HG02885 (cell line): ENCODE data around the gene LIPJ.

ENCODE experiments used
- ATAC-seq: cut with Tn5 transposase; IDR thresholded peaks from one replicate; pipeline ENCODE4 v1.9.1; 2021; ENCODE audit warnings: mild to moderate bottlenecking; ENCODE audit not compliant: unreplicated experiment, poor library complexity

The LIPJ gene, protein sequence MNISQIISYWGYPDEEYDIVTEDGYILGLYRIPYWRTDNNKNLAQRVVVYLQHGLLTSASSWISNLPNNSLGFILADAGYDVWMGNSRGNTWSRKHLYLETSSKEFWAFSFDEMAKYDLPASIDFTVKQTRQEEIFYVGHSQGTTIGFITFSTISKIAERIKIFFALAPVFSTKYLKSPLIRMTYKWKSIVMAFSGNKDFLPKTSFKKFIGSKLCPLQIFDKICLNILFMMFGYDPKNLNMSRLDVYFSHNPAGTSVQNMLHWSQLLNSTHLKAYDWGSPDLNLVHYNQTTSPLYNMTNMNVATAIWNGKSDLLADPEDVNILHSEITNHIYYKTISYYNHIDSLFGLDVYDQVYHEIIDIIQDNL

DNA sequence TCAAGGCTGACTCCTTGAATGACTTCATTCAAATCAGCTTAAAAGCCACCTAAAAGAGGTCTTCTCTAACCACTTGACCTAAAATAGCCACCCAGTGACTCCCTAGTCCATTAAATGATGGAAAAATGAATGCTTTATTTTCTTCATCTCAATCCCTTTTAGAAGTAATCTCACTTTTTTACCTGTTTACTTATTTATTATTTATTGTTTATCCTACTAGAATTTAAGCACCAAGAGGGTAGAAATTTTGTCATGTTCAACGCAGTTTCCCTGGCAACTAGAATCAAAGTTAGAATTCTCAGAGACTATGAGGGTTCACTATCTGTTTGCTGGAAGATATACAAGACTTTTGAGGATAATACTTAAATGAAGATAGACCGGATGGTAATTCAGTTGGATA is at the start of gene LIPJ:
LIPJ (plus strand) TSS at position 301 of the 400 bp plus-strand sequence. CDS start 3,926 bp downstream, outside the sequence.
- no peak for ATAC-seq

DNA sequence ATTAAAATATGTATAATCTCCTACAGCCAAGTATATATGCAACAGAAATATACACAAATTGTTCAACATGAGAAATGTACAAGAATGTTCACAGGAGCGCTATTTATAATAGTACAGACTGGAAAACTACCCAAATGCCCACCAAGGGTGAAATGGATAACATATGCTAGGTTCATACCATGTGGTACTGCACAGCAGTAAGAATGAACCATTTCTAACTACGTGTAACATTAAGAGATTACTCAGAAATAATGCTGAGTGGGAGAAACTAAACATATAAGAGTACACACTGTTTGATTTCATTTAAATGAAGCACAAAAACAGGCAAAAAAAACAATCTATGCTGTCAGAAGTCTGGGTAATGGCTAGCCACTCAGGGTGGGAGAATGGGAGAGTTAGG is 49.2 kb upstream of the LIPJ start:
- ATAC-seq, result no peak

DNA sequence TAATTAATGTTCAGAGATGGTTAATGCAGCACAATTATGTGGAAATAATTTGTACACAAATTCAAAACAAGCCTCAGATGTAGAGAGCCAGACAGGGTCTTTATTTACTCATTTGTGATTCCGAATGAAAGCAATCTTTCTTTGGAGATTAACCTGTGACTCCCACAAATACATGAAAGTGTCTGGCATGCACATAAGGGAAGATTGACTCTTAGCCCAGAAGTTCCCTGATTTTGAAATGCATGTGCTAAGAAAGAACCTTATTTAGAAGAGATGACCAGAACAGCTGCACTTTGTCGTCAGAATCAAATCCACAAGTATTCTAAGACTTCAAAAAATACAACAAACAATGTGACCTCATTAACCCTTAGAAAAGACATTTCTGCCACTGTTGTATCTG is 48.5 kb upstream of the LIPJ start:
- no peak for ATAC-seq

DNA sequence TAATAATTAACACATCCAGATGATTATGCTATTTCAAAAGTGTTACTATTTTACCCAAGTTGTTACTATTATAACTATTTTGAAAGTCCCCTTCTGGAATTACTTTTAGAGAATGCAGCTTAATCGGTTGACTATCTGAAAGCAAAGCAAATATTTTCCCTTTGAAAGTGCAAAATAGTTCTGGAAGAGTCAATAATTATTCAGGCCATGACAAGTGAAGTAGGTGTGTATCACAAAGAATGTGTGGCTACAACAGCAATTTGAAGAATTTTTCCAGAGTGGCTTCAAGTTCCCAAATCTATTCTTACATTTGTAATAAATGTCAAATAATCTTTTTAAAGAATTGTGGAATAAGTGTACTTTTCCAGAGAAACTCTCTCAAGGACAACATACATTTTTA is 46.2 kb upstream of the LIPJ start:
- ATAC-seq, result no peak

DNA sequence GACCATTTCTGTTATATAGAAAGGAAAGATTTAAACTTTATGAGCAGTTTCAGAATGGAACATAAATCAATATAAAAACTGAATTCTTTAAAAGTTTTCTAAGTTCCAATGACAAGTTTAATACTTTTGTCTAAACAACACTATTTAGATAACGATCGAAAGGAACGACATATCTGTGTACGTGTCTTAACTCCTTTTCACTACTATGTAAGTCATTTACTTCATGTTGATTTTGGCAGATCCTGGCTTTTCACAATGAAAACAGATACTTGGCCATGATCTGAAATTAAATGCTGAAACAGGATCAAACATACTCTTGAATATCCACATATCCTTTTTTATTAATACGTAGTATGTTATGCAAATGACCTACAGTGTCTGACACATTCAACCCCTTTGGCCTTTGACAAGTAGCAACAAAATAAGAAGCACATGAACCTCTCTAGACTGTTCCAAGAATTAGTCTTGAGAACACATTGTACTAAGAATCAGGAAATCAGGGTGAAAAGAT is 45.4 kb upstream of the LIPJ start:
- ATAC-seq, result no peak

DNA sequence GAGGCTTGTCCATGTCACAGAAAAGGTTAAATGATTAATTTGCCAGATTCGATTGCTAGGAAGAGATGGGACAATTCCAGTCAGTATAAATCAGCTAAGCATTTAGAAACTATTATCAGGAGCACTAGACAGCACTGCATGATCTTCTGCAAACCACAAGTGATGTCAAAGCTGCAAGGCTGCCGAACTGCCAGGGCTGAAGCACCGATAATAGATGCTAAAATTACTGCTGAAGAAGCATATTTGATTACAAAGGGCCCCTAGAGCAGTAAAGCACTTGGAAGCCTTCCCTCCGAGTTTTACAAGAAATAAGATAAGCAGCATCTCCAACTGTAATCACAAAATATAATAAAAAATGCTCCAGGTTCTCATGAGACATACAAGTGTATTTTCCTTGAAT is 44.0 kb upstream of the LIPJ start:
- ATAC-seq, result no peak

DNA sequence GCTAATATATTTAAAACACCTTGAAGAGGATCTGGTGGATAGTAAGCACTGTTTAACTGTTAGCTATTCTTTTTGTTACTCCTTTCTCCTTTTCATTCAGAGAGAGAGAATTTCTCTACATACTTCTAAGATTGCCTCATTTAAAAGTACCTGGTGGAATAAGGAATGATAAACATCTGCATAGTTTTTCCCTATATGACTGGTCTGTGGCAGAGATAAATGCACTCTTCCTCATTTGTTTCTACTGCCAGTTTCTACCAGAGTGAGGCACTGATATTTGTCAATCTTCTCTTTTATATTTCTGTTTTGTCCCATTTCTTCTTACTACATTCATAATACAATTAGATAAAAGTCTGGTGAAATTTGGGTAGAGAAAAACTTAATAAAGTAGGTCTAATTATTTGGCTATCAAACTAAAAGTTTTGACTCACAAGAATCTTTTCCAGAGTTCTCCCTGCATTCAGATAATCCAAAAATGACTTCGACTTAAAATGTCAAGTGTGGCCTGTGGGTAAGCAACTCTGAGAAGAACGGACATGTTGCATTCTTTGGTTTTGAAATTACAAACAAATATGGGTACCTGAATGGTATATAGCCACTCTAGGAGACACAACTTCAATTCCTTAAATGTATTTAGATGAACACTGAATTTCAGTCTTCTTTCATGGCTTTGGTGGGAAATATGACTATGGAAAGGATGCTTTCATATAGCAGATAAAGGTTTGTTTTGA is 42.3 kb upstream of the LIPJ start:
- ATAC-seq, result no peak

DNA sequence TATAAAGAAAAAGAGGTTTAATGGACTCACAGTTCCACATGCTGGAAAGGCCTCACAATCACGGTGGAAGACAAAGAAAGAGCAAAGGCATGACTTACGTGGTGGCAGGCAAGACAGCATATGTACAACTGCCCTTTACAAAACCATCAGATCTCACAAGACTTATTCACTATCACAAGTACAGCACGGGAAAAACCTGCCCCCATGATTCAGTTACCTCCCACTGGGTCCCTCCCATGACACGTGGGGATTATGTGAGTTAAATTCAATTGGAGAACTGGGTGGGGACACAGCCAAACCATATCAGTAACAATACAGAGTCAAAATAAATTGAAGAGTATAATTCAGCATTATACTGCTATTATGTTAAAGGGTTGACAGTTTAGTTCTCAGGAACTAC is 41.2 kb upstream of the LIPJ start:
- ATAC-seq, result no peak

DNA sequence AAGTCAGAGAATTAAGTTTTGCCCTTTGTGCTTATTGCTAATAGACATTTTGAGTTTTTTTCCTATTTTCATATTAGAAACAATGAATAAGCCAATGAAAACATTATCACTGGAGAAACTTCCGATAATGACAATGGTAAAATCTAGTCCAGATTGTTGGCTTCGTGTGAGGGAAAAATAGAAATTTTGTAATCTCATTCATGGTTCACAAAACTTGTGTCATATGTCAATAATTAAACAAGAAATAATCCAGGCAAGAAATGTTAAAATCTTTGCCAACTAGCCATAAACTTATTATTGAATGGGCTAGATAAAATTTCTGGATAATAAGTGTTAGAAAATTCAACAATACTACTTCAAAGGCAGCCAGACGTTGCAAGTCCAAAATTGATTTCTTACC is 40.1 kb upstream of the LIPJ start:
- no peak for ATAC-seq

DNA sequence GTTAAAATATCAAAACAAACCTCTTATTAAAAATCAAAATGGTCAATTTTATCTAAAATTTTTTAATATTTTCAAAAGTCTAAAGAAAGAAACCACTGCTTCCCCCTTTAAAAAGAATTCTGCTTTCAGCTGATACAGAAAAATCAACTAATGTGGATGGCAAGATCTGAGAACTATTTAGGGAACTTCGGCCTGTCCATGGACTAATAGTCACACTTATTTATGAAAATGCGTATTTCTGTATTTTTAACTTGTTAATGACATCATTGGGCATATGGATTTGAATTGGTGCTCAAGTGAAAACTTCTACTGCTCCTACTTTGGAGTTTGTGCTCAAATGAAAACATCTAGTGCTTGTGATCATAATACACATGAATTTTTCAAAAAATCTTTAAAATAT is 35.3 kb upstream of the LIPJ start:
- ATAC-seq, result no peak

DNA sequence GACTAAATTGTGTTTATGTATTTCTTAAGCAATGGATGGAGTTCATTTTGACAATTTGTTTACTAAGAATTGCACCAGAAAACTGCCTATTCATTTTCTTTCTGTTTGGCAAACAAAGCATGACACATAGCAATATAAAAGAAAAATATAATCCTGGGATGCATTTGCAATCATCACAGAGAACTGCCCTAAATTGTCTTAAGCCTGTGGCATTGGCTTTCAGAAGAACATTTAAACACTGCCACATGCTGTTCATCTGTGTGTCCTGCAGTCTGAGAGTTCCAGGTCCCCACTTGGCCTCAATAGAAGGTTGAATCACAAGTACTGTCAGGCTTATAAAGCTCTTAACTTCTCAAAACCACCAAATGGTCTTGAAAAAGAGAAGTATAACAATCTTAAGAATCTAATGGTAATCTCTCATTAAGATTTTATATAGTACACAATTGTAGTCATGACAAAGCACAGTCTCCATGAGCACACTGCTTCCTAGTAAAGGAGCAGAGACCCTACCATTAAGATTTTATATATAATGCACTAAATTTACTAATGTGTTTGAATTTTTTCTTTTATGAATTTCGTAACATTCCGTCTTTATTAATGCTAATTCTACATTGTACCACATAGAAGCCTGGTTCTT is 33.3 kb upstream of the LIPJ start:
- peak; percentile 76 for ATAC-seq

DNA sequence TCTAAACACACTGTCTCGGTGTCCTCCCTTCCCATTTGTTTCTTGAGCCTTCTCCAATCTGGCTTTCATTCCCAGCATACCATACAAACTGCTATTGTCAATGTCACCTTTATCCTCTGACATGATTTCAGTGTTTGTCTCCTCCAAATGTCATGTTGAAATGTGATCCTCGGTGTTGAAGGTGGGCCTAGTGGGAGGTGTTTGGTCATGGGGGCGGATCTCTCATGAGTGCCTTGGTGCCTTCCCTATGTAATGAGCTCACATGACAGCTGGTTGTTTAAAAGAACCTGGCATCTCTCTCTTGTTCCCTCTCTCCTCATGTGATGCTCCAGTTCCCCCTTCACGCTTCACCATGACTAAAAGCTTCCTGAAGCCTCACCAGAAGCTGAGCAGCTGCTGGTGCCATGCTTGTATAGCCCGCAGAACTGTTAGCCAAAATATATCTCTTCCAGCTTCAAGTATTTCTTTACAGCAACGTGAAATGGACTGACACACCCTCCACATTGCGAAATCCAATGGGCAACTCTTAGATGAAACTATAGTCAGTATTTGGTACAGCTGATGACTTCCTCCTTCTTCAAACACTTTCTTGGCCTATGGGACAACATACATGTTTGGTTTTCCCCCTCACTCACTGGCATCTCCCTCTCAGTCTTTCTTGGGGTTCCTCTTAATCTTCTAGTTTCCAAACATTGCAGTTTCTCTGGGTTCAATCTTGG is 31.2 kb upstream of the LIPJ start:
- ATAC-seq, result no peak

DNA sequence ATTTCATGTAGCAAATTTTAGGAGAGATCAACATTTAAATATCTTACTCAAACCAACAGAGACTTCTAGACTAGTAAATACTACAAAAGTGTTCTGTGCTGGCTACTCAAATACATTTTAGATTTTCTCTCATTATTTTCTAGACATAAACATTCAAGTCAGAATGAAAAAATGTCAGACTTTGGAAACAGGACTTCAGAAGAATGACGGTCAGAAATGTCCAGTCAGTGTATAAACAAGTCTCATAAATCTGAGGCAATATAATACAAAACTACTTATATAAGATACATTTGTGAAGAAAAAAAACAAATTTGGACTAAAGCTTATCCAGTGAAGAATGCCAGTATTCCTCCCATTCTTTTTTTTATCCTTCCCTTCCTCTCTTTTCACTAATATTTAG is 29.3 kb upstream of the LIPJ start:
- ATAC-seq, result no peak

DNA sequence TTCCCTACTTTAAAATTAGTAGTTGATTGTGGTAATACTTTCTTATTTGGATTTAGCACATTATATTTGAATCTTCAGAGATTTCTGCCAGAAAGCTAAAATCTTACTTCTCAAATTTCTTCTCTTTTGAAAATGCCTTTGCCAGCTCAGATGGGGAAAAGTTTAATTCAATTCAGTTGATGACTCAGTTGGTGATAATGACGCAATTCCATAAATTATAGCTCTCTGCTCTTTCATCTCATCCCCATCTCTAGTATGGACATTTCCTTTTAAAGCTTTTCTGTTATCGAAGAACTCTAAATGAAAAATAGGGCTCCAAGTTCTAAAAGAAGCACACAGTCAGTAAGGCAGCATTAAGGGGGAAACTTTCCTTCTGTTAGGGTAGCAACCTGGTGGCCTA is 28.9 kb upstream of the LIPJ start:
- no peak for ATAC-seq

DNA sequence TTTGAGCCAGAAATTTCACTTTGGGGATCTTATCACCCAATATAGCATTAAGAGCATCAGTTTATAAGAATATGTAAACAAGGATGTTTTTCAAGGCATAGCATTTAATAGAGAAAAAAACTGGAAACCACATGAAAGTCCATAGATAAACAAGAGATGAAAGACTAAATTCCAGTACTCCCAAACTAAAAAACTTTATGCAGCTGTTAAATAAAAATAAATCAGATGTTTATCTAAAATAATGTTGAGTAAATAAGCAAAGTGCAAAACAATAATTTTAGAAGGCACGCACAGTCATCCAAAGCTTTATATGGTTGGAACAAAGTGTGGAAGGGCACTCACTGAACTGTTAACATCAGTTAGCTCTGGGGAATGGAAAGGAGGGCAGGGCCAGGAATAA is 24.4 kb upstream of the LIPJ start:
- ATAC-seq, result no peak

DNA sequence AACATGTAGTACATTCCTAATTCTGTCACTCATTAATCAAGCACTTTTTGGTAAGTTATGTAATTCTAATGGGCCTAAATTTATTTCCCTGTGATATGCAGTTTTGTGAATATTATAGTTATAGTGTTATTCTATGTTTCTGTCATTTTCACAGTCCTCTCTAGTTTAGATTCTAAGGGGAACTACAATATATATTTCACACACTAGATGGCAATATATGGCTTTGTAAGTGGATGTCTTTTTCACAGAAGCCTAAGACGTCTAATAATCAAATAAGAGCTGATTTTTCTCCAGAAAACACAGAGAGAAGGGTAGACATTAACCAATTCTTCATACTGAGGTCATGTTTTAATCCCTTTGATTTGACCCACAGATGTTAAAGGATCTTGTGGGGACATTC is 21.5 kb upstream of the LIPJ start:
- no peak for ATAC-seq

DNA sequence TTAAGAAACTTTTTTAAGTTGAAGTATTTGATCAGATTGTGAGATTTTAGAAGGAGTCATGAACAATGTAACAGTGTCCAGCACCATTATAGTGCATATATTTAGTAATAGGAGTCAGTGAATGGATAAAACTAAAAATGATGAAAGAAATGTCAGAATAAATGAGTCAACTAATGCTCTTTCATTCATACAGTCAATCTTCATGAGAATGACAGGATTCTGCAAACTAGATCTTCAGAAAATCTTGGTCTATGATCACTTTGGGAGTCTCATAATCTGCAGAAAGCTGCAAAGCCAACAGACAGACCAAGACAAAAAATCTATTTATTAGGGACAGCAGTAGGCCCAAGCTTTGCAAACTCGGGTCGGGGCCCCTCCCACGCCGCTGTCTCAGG is 4.2 kb upstream of the LIPJ start:
- no peak for ATAC-seq

DNA sequence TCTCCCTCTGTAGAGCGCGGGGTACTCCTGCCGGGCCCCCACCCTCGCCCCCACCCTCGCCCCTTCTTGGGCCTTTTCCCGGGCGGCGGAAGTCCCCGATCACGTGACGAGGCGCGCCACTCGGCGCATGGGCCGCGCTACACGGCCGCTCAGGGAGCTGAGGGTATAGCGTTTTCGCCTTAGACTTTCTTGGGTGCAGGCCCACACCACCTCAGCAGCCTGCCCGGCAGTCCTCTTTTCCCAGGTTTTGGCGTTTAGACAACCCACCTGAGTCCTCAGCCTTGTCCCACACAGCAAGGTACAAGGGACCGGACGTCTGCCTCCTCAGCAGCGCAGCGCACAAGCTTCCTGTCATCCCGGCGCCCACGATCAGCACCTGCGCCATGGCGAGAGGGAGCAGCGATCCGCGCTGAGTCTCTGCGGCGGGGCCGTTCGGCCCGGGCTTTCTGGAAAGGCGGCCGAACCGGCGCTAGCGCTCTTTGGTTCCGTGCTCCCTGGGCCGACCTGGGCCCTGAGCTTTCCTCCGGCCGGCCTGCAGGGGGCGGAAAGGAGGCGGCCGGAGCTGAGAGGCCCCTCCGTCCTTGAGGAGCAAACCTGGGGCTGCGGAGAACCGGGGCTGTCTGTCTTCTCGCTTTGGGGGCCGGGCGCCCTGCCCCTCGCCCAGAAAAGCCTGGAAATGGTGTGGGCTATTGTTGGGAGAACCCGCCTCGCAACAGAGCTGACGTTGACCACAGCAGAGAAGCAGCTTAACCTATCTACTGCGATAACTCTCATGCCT is 3.6 kb upstream of the LIPJ start, which contains the start of gene RNLS:
RNLS (minus strand) TSS at position 513 of the 778 bp plus-strand sequence.
- peak; percentile 82 for ATAC-seq

DNA sequence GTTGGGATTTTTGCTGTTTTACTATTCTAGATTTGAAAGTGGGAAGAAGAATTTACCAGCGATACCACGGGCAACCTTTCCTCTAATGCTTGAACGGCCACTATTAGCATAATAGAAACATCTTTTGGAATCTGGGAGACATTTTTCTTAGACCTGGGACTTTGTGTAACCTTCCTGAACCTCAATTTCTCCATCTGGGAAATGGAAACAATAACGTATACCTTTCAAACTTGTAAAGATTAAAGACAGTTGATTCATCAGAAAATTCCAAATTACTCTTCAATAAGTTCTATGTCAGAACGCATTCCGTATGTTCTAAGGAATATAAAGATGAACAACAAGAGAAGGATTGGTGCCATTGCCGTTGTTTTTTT is 3.0 kb upstream of the LIPJ start:
- no peak for ATAC-seq

DNA sequence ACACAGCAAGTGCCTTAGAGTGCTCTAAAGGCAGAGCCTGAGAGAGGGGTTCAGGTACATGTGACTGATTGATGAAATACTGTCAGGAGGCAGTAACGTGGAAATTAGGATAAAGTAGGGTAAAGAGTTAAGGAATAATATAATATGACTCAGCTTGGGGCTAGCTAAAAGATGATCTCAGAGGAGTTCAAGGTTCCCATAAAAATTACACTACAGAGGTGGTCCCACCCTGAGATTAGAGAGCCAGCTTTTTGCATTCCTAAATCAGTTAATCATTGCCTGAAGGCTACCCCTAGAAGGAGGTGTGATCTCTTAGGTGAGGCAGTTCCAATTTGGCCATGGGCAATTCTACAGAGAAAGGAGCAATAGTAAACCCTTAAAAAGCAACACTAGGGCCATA is 5.8 kb downstream of the LIPJ start:
- ATAC-seq, result no peak
